Type B pancreatic cell (in vitro differentiated cells): Measurements from ENCODE around the gene CRHR1. TPM values are rescaled to one million over a fixed set of nuclear protein-coding genes. Genes with fewer than 3 reads are reported as not detected.

Source experiments
- DNase-seq: peaks from one replicate; pipeline ENCODE4 v3.0.0; 2021; ENCODE audit warnings: mixed read lengths; ENCODE audit not compliant: unreplicated experiment; ENCODE audit errors: extremely low spot score
- H3K27ac Mint-ChIP-seq: 2 replicates; pipeline ENCODE4 v1.8.0; 2021; ENCODE audit warnings: mild to moderate bottlenecking, mixed read lengths
- H3K27me3 Mint-ChIP-seq: 2 replicates; pipeline ENCODE4 v1.8.0; 2021; ENCODE audit warnings: mixed read lengths
- H3K36me3 Mint-ChIP-seq: 2 replicates; pipeline ENCODE4 v1.8.0; 2021; ENCODE audit warnings: mixed read lengths
- H3K4me1 Mint-ChIP-seq: one replicate; pipeline ENCODE4 v1.8.0; 2021; ENCODE audit warnings: mixed read lengths; ENCODE audit not compliant: unreplicated experiment
- H3K4me3 Mint-ChIP-seq: 2 replicates; pipeline ENCODE4 v1.8.0; 2021; ENCODE audit warnings: mild to moderate bottlenecking, mixed read lengths
- H3K9me3 Mint-ChIP-seq: 2 replicates; pipeline ENCODE4 v1.8.0; 2021; ENCODE audit warnings: mixed read lengths
- total RNA-seq: library from RNA; stranded (reverse); gene quantifications from 2 replicates; pipeline ENCODE4 v1.2.1, GENCODE V29; 2021; ENCODE audit warnings: low replicate concordance
- TF ChIP-seq, protein P1 (sequence below): fragments of 200-600 bp; sonication (generic); conservative IDR thresholded peaks from 2 replicates; pipeline ENCODE4 v1.5.0; 2021; ENCODE audit warnings: antibody characterized with exemption, mild to moderate bottlenecking

The CRHR1 gene
- total RNA-seq, 1 donor from 2014 or later: 0.43 TPM

DNA sequence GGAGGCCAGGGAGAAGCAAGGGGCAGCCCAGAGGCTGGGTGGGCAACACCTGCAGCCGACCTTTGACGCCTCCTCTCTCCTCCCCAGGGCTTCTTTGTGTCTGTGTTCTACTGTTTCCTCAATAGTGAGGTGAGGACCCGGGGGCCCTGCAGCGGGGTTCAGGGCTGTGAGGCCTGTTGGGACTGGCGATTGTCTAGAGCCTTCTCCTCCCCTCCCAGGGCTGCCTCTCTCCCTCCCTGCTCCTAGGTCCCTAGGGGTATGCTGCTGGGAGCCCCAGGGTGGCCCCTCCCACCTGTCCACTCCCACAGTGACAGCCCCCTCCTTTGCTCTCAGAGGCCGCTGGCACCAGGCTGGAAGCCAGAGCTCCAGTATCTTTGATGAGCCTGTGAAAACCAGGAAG lies 49.8 kb downstream of the CRHR1 start:
- Mint-ChIP-seq H3K36me3 (no peaks in the 10 kb centered on the region), H3K4me1 (no peaks in the 10 kb centered on the region), H3K9me3 (no peaks in the 10 kb centered on the region), H3K4me3 (no peak overlapping the region), H3K27ac (no peak overlapping the region), H3K27me3 (peaks cover 21% of the 10 kb centered on the region)
- TF ChIP-seq, protein P1, sequence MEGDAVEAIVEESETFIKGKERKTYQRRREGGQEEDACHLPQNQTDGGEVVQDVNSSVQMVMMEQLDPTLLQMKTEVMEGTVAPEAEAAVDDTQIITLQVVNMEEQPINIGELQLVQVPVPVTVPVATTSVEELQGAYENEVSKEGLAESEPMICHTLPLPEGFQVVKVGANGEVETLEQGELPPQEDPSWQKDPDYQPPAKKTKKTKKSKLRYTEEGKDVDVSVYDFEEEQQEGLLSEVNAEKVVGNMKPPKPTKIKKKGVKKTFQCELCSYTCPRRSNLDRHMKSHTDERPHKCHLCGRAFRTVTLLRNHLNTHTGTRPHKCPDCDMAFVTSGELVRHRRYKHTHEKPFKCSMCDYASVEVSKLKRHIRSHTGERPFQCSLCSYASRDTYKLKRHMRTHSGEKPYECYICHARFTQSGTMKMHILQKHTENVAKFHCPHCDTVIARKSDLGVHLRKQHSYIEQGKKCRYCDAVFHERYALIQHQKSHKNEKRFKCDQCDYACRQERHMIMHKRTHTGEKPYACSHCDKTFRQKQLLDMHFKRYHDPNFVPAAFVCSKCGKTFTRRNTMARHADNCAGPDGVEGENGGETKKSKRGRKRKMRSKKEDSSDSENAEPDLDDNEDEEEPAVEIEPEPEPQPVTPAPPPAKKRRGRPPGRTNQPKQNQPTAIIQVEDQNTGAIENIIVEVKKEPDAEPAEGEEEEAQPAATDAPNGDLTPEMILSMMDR: no peak
- no peak for DNase-seq

DNA sequence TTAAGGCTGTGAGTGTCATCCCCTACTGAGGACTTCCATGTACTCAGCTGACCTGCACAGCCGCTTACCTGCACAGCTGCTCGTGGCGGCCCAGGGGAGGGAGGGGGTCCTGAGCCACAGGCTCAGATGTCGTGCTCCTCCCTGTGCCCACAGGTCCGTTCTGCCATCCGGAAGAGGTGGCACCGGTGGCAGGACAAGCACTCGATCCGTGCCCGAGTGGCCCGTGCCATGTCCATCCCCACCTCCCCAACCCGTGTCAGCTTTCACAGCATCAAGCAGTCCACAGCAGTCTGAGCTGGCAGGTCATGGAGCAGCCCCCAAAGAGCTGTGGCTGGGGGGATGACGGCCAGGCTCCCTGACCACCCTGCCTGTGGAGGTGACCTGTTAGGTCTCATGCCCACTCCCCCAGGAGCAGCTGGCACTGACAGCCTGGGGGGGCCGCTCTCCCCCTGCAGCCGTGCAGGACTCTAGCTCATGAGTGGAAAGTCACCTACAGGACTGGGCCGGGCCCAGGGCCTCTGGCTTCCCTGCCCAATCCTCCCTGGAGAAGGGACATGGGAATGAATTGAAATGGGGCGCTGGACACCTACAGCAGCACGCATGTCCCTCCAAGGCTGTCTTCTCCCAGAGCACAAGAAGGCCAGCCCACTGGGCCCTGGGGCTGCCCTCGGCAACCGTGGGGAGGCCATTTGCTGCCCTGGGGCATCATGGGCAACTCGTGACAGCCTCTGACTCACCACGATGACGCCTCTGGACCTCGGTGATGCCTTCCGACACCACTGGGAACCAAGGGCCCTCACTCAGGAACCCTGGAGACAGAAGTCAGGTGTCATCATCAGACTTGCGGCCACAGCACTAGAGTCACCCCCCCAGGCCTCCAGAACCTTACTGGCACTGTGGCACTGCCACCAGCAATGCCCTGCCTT lies 50.6 kb downstream of the CRHR1 start:
- Mint-ChIP-seq H3K27ac (no peak overlapping the region), H3K27me3 (peaks cover 24% of the 10 kb centered on the region), H3K4me1 (no peaks in the 10 kb centered on the region), H3K4me3 (no peak overlapping the region), H3K9me3 (no peaks in the 10 kb centered on the region), H3K36me3 (no peaks in the 10 kb centered on the region)
- DNase-seq: no peak
- TF ChIP-seq, protein P1: no peak

DNA sequence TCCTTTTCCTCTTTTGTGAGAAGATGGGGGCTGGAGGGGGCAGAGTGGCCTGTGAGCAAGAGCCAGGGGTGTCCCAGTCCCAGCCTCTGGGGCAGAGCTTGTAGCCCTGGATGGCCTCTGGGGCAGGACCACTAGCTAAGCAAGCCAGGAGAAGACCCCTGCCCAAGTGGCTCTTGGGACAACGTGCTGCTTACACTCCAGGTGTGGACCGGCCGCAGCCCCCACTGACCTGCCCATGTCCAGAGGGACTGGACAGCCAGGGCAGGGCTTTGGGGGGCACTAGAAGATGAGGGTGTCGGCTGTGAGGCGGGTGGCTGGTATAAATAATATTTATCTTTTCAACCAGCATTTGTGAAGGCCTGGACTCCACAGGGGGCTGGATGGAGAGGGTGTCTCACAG lies 51.4 kb downstream of the CRHR1 start:
- Mint-ChIP-seq H3K27ac (no peak overlapping the region), H3K4me3 (no peak overlapping the region), H3K36me3 (no peaks in the 10 kb centered on the region), H3K4me1 (no peaks in the 10 kb centered on the region), H3K9me3 (no peaks in the 10 kb centered on the region), H3K27me3 (peaks cover 24% of the 10 kb centered on the region)
- no peak for DNase-seq
- TF ChIP-seq, protein P1: no peak

DNA sequence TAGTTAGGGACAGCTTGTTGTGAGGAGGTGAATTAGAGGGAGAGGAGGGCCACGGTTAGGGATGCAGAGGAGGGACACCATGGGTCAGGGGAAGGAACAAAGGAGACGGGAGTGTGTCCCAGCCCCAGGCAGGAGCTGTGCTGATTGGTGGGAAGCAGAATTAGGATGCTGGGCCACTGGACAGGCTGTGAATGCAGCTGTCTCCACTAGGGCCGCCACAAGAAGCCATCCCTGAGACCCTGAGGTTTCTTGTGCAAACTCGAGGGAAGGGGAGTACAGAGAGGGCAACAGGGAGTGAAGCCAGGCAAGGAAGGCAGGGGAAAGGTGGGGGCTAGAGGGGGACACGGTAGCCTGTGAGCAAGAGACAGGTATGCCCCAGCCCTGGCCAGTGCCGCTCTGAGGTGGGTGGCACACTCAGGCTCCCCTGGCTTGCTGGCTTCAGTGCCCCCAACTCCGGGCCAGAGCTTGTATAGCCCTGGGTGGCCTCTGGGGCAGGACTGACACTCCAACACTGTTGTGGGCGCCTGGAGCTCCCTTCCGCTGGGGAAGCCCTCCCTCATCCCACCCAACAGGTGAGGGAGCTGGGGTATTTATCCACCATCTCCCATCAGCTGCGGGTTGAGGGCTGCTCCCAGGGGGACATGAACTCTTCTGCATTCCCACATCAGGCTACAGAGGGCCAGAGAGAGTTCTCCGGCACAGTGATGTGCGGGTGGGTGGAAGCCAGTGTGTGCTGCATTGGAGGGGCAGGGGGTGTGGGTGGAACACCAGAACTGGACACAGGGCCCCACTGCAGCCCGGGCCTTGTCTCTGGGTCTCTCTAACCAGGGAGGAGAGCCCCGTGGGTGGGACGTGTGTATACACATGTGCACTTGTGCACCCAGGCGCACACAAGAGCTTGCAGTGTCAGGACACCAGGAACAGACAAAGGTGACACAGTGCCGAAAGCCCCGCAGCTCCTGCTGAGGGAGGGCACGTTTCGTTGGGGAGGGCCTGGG lies 52.2 kb downstream of the CRHR1 start:
- Mint-ChIP-seq H3K27me3 (peaks cover 26% of the 10 kb centered on the region), H3K27ac (no peak overlapping the region), H3K36me3 (no peaks in the 10 kb centered on the region), H3K4me1 (no peaks in the 10 kb centered on the region), H3K9me3 (no peaks in the 10 kb centered on the region), H3K4me3 (no peak overlapping the region)
- TF ChIP-seq, protein P1: no peak
- no peak for DNase-seq

DNA sequence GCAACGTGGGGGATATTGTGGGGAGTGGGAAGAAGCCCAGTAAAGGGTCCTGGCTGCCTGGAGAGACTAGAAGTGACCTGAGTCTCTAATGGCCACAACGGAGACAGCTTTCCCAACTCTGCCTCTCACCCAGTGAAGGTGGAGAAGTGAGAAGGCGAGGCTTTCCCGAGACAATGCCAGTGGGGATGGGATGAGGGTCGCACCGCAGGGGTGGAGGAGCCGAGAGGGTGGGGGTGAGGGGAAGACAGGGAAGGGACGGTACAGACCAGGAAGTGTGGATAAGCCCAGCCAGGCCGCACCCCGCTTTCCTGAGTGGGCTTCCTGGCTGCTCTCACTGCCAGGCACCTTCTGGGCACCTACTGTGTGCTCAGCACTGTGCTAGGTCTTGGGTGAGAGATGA lies 53.1 kb downstream of the CRHR1 start:
- Mint-ChIP-seq H3K36me3 (no peaks in the 10 kb centered on the region), H3K9me3 (no peaks in the 10 kb centered on the region), H3K27ac (no peak overlapping the region), H3K4me3 (no peak overlapping the region), H3K27me3 (peaks cover 24% of the 10 kb centered on the region), H3K4me1 (no peaks in the 10 kb centered on the region)
- DNase-seq: no peak
- TF ChIP-seq, protein P1: no peak
